OCI-LY7 (cell line): ENCODE data around the gene ROBO3. TPM values are rescaled to one million over a fixed set of nuclear protein-coding genes. Genes with fewer than 3 reads are reported as not detected.

Experiments
- BruUV-seq: library from RNA; stranded (reverse); fragments of 400-500 nt; replicated peaks from 2 replicates; lab custom pipeline; 2021; lab: Mats Ljungman, UMichigan
- CTCF ChIA-PET: fragments of 300-600 bp; sonication (Branson Sonifier 250); formaldehyde crosslinking; loops from one replicate; lab custom pipeline; 2022; ENCODE audit warnings: antibody characterized with exemption; ENCODE audit not compliant: unreplicated experiment; lab: Charles Lee
- POLR2A ChIA-PET: fragments of 300-600 bp; sonication (Branson Sonifier 250); formaldehyde crosslinking; loops from one replicate; lab custom pipeline; 2022; ENCODE audit warnings: antibody characterized with exemption; lab: Charles Lee
- DNase-seq: peaks from one replicate; pipeline ENCODE4 v3.0.0-alpha.2; 2015; ENCODE audit warnings: low spot score
- H2AFZ ChIP-seq: fragments of 200-600 bp; sonication (generic), shearing (Covaris generic); 2 replicates; pipeline ENCODE4 v1.6.1; 2014; ENCODE audit warnings: mild to moderate bottlenecking, antibody characterized with exemption, low read length, moderate library complexity
- H3K27ac ChIP-seq: fragments of 200-600 bp; sonication (generic); 2 replicates; pipeline ENCODE4 v1.5.1; 2014; ENCODE audit warnings: mixed run types, low read depth, mild to moderate bottlenecking, moderate library complexity, low read length, inconsistent platforms; ENCODE audit not compliant: poor library complexity, severe bottlenecking
- H3K36me3 ChIP-seq: fragments of 200-600 bp; sonication (generic); 2 replicates; pipeline ENCODE4 v1.6.1; 2014; ENCODE audit warnings: mild to moderate bottlenecking, antibody characterized with exemption, low read length, moderate library complexity, mixed read lengths; ENCODE audit not compliant: insufficient read depth
- H3K4me1 ChIP-seq: fragments of 200-600 bp; sonication (generic); 2 replicates; pipeline ENCODE4 v1.5.1; 2014; ENCODE audit warnings: mild to moderate bottlenecking, low read length; ENCODE audit not compliant: insufficient read depth, poor library complexity, severe bottlenecking
- H3K4me2 ChIP-seq: fragments of 200-600 bp; sonication (generic); 2 replicates; pipeline ENCODE4 v1.6.1; 2014; ENCODE audit warnings: mild to moderate bottlenecking, low read length
- H3K4me3 ChIP-seq: fragments of 200-600 bp; sonication (generic); 2 replicates; pipeline ENCODE4 v1.5.1; 2014; ENCODE audit warnings: mild to moderate bottlenecking, low read depth, low read length; ENCODE audit not compliant: poor library complexity, severe bottlenecking
- H3K79me2 ChIP-seq: fragments of 200-600 bp; sonication (generic); 2 replicates; pipeline ENCODE4 v1.6.1; 2016; ENCODE audit warnings: low read depth, mild to moderate bottlenecking, low read length, moderate library complexity, mixed read lengths; ENCODE audit not compliant: insufficient read depth
- H3K9me2 ChIP-seq: fragments of 200-600 bp; sonication (generic); 2 replicates; pipeline ENCODE4 v1.6.1; 2016; ENCODE audit warnings: mild to moderate bottlenecking, low read length, mixed read lengths; ENCODE audit not compliant: insufficient read depth
- H3K9me3 ChIP-seq: fragments of 200-600 bp; sonication (generic); 2 replicates; pipeline ENCODE4 v1.6.1; 2014; ENCODE audit warnings: mild to moderate bottlenecking, mixed run types, low read length, mixed read lengths
- H4K20me1 ChIP-seq: fragments of 200-600 bp; sonication (generic); 2 replicates; pipeline ENCODE4 v1.6.1; 2014; ENCODE audit warnings: mild to moderate bottlenecking, antibody characterized with exemption, low read length, moderate library complexity, mixed read lengths; ENCODE audit not compliant: insufficient read depth
- CTCF ChIP-seq: fragments of 200-600 bp; sonication (generic); conservative IDR thresholded peaks from 2 replicates; pipeline ENCODE4 v1.5.1; 2014; ENCODE audit warnings: mild to moderate bottlenecking, antibody characterized with exemption, low read length, moderate library complexity, mixed read lengths
- EZH2phosphoT487 ChIP-seq: fragments of 200-600 bp; sonication (generic); IDR thresholded peaks from 2 replicates; pipeline ENCODE4 v1.6.1; 2018; ENCODE audit warnings: low read depth, borderline replicate concordance, mild to moderate bottlenecking, mixed run types, antibody characterized with exemption, low read length, moderate library complexity, mixed read lengths
- intact Hi-C: fragments of 100-400 bp; cut with micrococcal nuclease; formaldehyde crosslinking; loops from one replicate; pipeline ENCODE4 v1.10.0; 2022; ENCODE audit not compliant: unreplicated experiment
- total RNA-seq, 2 experiments: library from RNA; depleted of rRNA in 1 of 2; stranded (reverse); fragments of >200 nt in 1 of 2; shearing (Covaris generic) in 1 of 2; gene quantifications; 2 replicates each; pipeline ENCODE4 v1.2.3, GENCODE V29; 2014 to 2022

The ROBO3 gene
- total RNA-seq, 2 experiments from 2014 or later = 0.19 TPM; not detected in 1

- no peak overlapping the region for H3K4me3 ChIP-seq
- H3K4me2 ChIP-seq = no peak overlapping the region
- H3K27ac ChIP-seq = no peak overlapping the region
- no peak overlapping the region for H2AFZ ChIP-seq
- POLR2A ChIA-PET = no interaction called here
- CTCF ChIA-PET = no interaction called here
- H3K36me3 ChIP-seq = no peaks in the 10 kb centered on the region
- no peaks in the 10 kb centered on the region for H3K79me2 ChIP-seq
- no peak for DNase-seq
- H4K20me1 ChIP-seq = no peaks in the 10 kb centered on the region
- intact Hi-C loops = no loop called here
- no TSS peak for BruUV-seq
- no peaks in the 10 kb centered on the region for H3K9me2 ChIP-seq
- no peaks in the 10 kb centered on the region for H3K4me1 ChIP-seq
- no peaks in the 10 kb centered on the region for H3K9me3 ChIP-seq
- no peak for TF ChIP-seq EZH2phosphoT487
- TF ChIP-seq CTCF = no peak
Measured at GRCh38 chr11:124872741-124873140, 7.5 kb downstream of the ROBO3 start.

GRCh38 chr11:124873951-124874350, 8.7 kb downstream of the ROBO3 start:
- no peak for TF ChIP-seq EZH2phosphoT487
- TF ChIP-seq CTCF = no peak
- no peak overlapping the region for H3K4me2 ChIP-seq
- H3K4me1 ChIP-seq = no peaks in the 10 kb centered on the region
- no peak overlapping the region for H3K4me3 ChIP-seq
- no peak overlapping the region for H3K27ac ChIP-seq
- CTCF ChIA-PET = no interaction called here
- POLR2A ChIA-PET = no interaction called here
- H2AFZ ChIP-seq = no peak overlapping the region
- no peaks in the 10 kb centered on the region for H3K36me3 ChIP-seq
- no peaks in the 10 kb centered on the region for H3K9me2 ChIP-seq
- no peaks in the 10 kb centered on the region for H3K79me2 ChIP-seq
- no peaks in the 10 kb centered on the region for H4K20me1 ChIP-seq
- no TSS peak for BruUV-seq
- intact Hi-C loops = no loop called here
- no peaks in the 10 kb centered on the region for H3K9me3 ChIP-seq
- DNase-seq = no peak

- Histone ChIP-seq H3K79me2 (no peaks in the 10 kb centered on the region), H2AFZ (no peak overlapping the region), H3K4me3 (no peak overlapping the region), H3K9me2 (no peaks in the 10 kb centered on the region), H3K4me1 (no peaks in the 10 kb centered on the region), H4K20me1 (no peaks in the 10 kb centered on the region), H3K36me3 (no peaks in the 10 kb centered on the region), H3K9me3 (no peaks in the 10 kb centered on the region), H3K27ac (no peak overlapping the region), H3K4me2 (no peak overlapping the region)
- TF ChIP-seq CTCF (no peak), EZH2phosphoT487 (no peak)
- no peak for DNase-seq
- intact Hi-C loops = no loop called here
- ChIA-PET POLR2A (no interaction called here), CTCF (no interaction called here)
- BruUV-seq = no TSS peak
Measured at GRCh38 chr11:124874571-124875255, 9.5 kb downstream of the ROBO3 start.
